C4-2B (cell line): ENCODE measurements around the gene MAP3K6.

Source experiments
- CTCF ChIP-seq: fragments of 450-650 bp; conservative IDR thresholded peaks from 2 replicates; pipeline ENCODE4 v1.5.1; 2017; ENCODE audit warnings: mild to moderate bottlenecking
- ZFX ChIP-seq: fragments of 450-650 bp; IDR thresholded peaks from 2 replicates; pipeline ENCODE4 v1.6.1; 2017

GRCh38 chr1:27314169-27314568 is 52.6 kb downstream of the MAP3K6 start:
- TF ChIP-seq CTCF (no peak), ZFX (no peak)
